Esophagus squamous epithelium (tissue), 4 donors: ENCODE results near the gene SLC10A7.

Experiments used
- POLR2A ChIP-seq, 4 donors: fragments of 450-650 bp; IDR thresholded peaks; one replicate each; pipeline ENCODE4 v1.6.1; 2017; ENCODE audit warnings: antibody characterized with exemption in 4 of 4, mild to moderate bottlenecking in 4 of 4, moderate library complexity in 3 of 4
- TF ChIP-seq, protein P1 (sequence below), 6 experiments: fragments of 450-650 bp in 4 of 6; fragments of 200-600 bp in 2 of 6; sonication (generic) in 2 of 6; IDR thresholded peaks; one replicate each; pipeline ENCODE4 v1.5.1; 2016 to 2019; ENCODE audit warnings: antibody characterized with exemption in 6 of 6, mild to moderate bottlenecking in 4 of 6, moderate library complexity in 4 of 6

DNA sequence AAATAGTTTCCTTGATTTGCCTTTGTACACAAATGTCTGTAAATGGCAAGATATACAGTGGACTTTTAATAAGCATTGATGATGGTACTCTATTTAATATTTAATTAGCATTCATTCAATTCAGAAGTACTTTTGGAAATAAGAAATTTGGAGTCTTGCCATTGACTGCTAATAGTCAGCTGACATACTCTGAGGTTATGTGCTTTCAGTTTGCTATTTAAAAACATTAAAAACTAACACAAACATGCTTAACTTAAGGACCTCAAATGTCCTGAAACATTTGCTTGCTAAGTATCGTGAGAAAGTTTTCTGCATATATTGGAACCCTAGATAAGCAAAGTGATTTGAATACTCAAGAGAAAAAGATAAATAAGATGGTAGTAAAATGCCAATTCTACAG lies 242.8 kb downstream of the SLC10A7 start:
- TF ChIP-seq, protein P1, sequence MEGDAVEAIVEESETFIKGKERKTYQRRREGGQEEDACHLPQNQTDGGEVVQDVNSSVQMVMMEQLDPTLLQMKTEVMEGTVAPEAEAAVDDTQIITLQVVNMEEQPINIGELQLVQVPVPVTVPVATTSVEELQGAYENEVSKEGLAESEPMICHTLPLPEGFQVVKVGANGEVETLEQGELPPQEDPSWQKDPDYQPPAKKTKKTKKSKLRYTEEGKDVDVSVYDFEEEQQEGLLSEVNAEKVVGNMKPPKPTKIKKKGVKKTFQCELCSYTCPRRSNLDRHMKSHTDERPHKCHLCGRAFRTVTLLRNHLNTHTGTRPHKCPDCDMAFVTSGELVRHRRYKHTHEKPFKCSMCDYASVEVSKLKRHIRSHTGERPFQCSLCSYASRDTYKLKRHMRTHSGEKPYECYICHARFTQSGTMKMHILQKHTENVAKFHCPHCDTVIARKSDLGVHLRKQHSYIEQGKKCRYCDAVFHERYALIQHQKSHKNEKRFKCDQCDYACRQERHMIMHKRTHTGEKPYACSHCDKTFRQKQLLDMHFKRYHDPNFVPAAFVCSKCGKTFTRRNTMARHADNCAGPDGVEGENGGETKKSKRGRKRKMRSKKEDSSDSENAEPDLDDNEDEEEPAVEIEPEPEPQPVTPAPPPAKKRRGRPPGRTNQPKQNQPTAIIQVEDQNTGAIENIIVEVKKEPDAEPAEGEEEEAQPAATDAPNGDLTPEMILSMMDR (IDR thresholded peaks at IDR 0.05), result no peak
- TF ChIP-seq POLR2A (IDR thresholded peaks at IDR 0.05), result no peak
